K562 (cell line): ENCODE data around the gene FGF1. TPM values are rescaled to one million over a fixed set of nuclear protein-coding genes. Genes with fewer than 3 reads are reported as not detected.

ENCODE experiments used
- ATAC-seq: fragments of 200-7000 bp; cut with Tn5 transposase; 3 replicates; pipeline ENCODE4 v1.9.1; 2020; ENCODE audit warnings: moderate library complexity
- BruUV-seq: library from RNA; stranded (reverse); fragments of 400-500 nt; replicated peaks from 2 replicates; lab custom pipeline; 2021; lab: Mats Ljungman, UMichigan
- CTCF ChIA-PET: fragments of 300-600 bp; formaldehyde crosslinking; extraction: SDS; loops from one replicate; lab custom pipeline; 2021; ENCODE audit warnings: low intra/inter-chr PET ratio; lab: Yijun Ruan, JAX
- POLR2A ChIA-PET: fragments of 300-600, 350-650 bp; sonication (Branson Sonifier 250); formaldehyde crosslinking; extraction: SDS; loops from one replicate; lab custom pipeline; 2021; ENCODE audit warnings: antibody characterized with exemption, inconsistent platforms; lab: Yijun Ruan, JAX
- DNase-seq, 4 experiments: peaks; one replicate each; pipeline versions ENCODE4 v3.0.0 to v3.0.0-alpha.2; 2011 to 2018; ENCODE audit warnings: low spot score in 3 of 4, mixed read lengths in 3 of 4; ENCODE audit errors: extremely low read depth in 1 of 4
- FAIRE-seq: peaks from 2 replicates; lab custom pipeline; 2011; peaks lifted over from hg19 to GRCh38; lab: Jason Lieb, UNC
- H2AFZ ChIP-seq: 2 replicates; pipeline ENCODE4 v1.6.0; 2011; ENCODE audit warnings: low read depth, low read length, control low read depth, inconsistent platforms
- H3K27ac ChIP-seq: fragments of 200-600 bp; 3 replicates; pipeline ENCODE4 v1.8.0; 2011; ENCODE audit warnings: low read depth, mild to moderate bottlenecking, control low read depth, inconsistent platforms, low read length, moderate library complexity, mixed read lengths; ENCODE audit errors: extremely low read depth
- H3K27me3 ChIP-seq, 2 experiments: fragments of 300-600 bp in 1 of 2; 2 replicates in 1 of 2; 3 replicates in 1 of 2; pipeline versions ENCODE4 v1.6.0 to v1.8.0; 2011; ENCODE audit warnings: inconsistent platforms in 2 of 2, low read length in 2 of 2, mild to moderate bottlenecking in 1 of 2, mixed read lengths in 1 of 2, moderate library complexity in 1 of 2; ENCODE audit not compliant: control insufficient read depth in 2 of 2, insufficient read depth in 2 of 2
- H3K36me3 ChIP-seq: fragments of 300-600 bp; 3 replicates; pipeline ENCODE4 v1.8.0; 2011; ENCODE audit warnings: mild to moderate bottlenecking, low read length, inconsistent platforms; ENCODE audit not compliant: control insufficient read depth, insufficient read depth
- H3K4me1 ChIP-seq, 2 experiments: fragments of 200-600 bp in 1 of 2; replicated peaks in 1 of 2; 2 replicates in 1 of 2; 3 replicates in 1 of 2; pipeline versions ENCODE4 v1.5.1 to v1.8.0; 2011; ENCODE audit warnings: inconsistent platforms in 2 of 2, low read length in 2 of 2, mild to moderate bottlenecking in 1 of 2, mixed read lengths in 1 of 2, moderate library complexity in 1 of 2; ENCODE audit not compliant: control insufficient read depth in 2 of 2, insufficient read depth in 2 of 2
- H3K4me2 ChIP-seq: 2 replicates; pipeline ENCODE4 v1.6.1; 2011; ENCODE audit warnings: low read length, control low read depth, inconsistent platforms, mixed read lengths; ENCODE audit not compliant: insufficient read depth
- H3K4me3 ChIP-seq: fragments of 200-600 bp; sonication (generic), shearing (Covaris generic); 2 replicates; pipeline ENCODE4 v1.5.1; 2016; ENCODE audit warnings: control low read depth, inconsistent platforms
- H3K79me2 ChIP-seq: fragments of 200-600 bp; 3 replicates; pipeline ENCODE4 v1.8.0; 2011; ENCODE audit warnings: low read length, inconsistent platforms; ENCODE audit not compliant: control insufficient read depth, insufficient read depth
- H3K9ac ChIP-seq, 2 experiments: 2 replicates each; pipeline versions ENCODE4 v1.6.0 to v1.6.1; 2011; ENCODE audit warnings: low read depth in 2 of 2, low read length in 2 of 2, control low read depth in 1 of 2, inconsistent platforms in 1 of 2, mild to moderate bottlenecking in 1 of 2, mixed read lengths in 1 of 2; ENCODE audit not compliant: insufficient read depth in 1 of 2
- H3K9me1 ChIP-seq: one replicate; pipeline ENCODE4 v1.6.0; 2011; ENCODE audit warnings: inconsistent platforms, mild to moderate bottlenecking, low read length, moderate library complexity; ENCODE audit not compliant: control insufficient read depth, insufficient read depth
- H3K9me3 ChIP-seq: replicated peaks from 2 replicates; pipeline ENCODE4 v1.5.1; 2011; ENCODE audit warnings: low read depth, low read length, inconsistent platforms; ENCODE audit not compliant: control insufficient read depth, insufficient read depth
- H4K20me1 ChIP-seq: replicated peaks from 2 replicates; pipeline ENCODE4 v1.6.1; 2011; ENCODE audit warnings: low read length, inconsistent platforms, mixed read lengths; ENCODE audit not compliant: control insufficient read depth, insufficient read depth
- CBX2 ChIP-seq: fragments of 200-600 bp; sonication (generic); IDR thresholded peaks from one replicate; pipeline ENCODE4 v1.6.1; 2012; ENCODE audit warnings: mild to moderate bottlenecking, low read length, inconsistent platforms; ENCODE audit not compliant: insufficient read depth, poor library complexity, severe bottlenecking
- JUN ChIP-seq, 2 experiments: sonication (generic) in 1 of 2; formaldehyde crosslinking in 1 of 2; IDR thresholded peaks; 2 replicates each; pipeline versions ENCODE4 v1.6.1 to v1.8.0; 2012 to 2022; ENCODE audit warnings: borderline replicate concordance in 2 of 2, mild to moderate bottlenecking in 2 of 2, improper control_type of control experiment in 1 of 2, low read depth in 1 of 2, low read length in 1 of 2, missing genetic modification reagents in 1 of 2
- KLF16 ChIP-seq: IDR thresholded peaks from 2 replicates; pipeline ENCODE4 v1.6.1; 2016; ENCODE audit warnings: antibody characterized with exemption
- MAFG ChIP-seq: fragments of 450-650 bp; conservative IDR thresholded peaks from 2 replicates; pipeline ENCODE4 v1.6.1; 2016; ENCODE audit warnings: missing genetic modification characterization, missing compliant biosample characterization
- MEF2D ChIP-seq: conservative IDR thresholded peaks from 2 replicates; pipeline ENCODE4 v1.6.1; 2016; ENCODE audit warnings: low read depth, missing genetic modification characterization, missing compliant biosample characterization
- PHTF2 ChIP-seq: fragments of 250-450 bp; sonication (Bioruptor Pico); IDR thresholded peaks from 2 replicates; pipeline ENCODE4 v1.5.0; 2021; ENCODE audit warnings: mild to moderate bottlenecking
- RFX5 ChIP-seq: IDR thresholded peaks from 2 replicates; pipeline ENCODE4 v1.6.1; 2011; ENCODE audit warnings: low read depth, mild to moderate bottlenecking, improper control_type of control experiment, low read length
- SMC3 ChIP-seq: conservative IDR thresholded peaks from 2 replicates; pipeline ENCODE4 v1.6.1; 2011; ENCODE audit warnings: low read depth, low read length, improper control_type of control experiment; ENCODE audit not compliant: insufficient read depth
- STAT5A ChIP-seq: IDR thresholded peaks from 2 replicates; pipeline ENCODE4 v1.6.1; 2012; ENCODE audit warnings: low read length, inconsistent platforms, borderline replicate concordance
- ZBTB26 ChIP-seq: fragments of 450-650 bp; formaldehyde crosslinking; IDR thresholded peaks from 2 replicates; pipeline ENCODE4 v1.4.0; 2022; ENCODE audit warnings: missing genetic modification characterization
- ZFPM2 ChIP-seq: fragments of 250-450 bp; sonication (Bioruptor Pico); IDR thresholded peaks from 2 replicates; pipeline ENCODE4 v1.5.1; 2022; ENCODE audit warnings: mild to moderate bottlenecking
- ZNF785 ChIP-seq: fragments of 250-450 bp; sonication (Bioruptor Pico); IDR thresholded peaks from 2 replicates; pipeline ENCODE4 v1.4.0; 2020; ENCODE audit warnings: mild to moderate bottlenecking
- WGBS: fragments of 100-300 bp; shearing (Covaris generic); methylation state at CpG from one replicate; pipeline ENCODE4 v1.1.6; 2016; ENCODE audit warnings: low coverage, mixed read lengths; ENCODE audit not compliant: insufficient coverage; ENCODE audit errors: missing lambda C conversion rate; 5-methylcytosine and 5-hydroxymethylcytosine counted together
- in situ Hi-C: fragments of 300-500 bp; cut with MboI; formaldehyde crosslinking; loops from 4 replicates; pipeline ENCODE4 v1.15.0; 2018; ENCODE audit warnings: inconsistent platforms, mixed read lengths
- intact Hi-C: fragments of 100-400 bp; cut with micrococcal nuclease; formaldehyde crosslinking; loops from 2 replicates; pipeline ENCODE4 v1.14.2; 2022
- polyA plus RNA-seq, 8 experiments: library from polyadenylated mRNA; depleted of rRNA in 4 of 8; stranded (reverse) in 5 of 8; unstranded in 3 of 8; fragments of >200 nt; fragmentation: Nextera tagmentation in 2 of 8; fragmentation: Illumina TruSeq in 1 of 8; extraction: Ambion mirVana in 2 of 8; extraction: Trizol in 1 of 8; gene quantifications; 2 replicates each; pipeline versions ENCODE4 v1.2.1 to v1.2.3, GENCODE V29; 2011 to 2014; ENCODE audit warnings: inconsistent platforms in 1 of 8, missing spikeins in 1 of 8
- total RNA-seq, 7 experiments: library from RNA; depleted of rRNA in 6 of 7; stranded (reverse); fragments of >200 nt in 6 of 7; fragmentation: Illumina TruSeq in 2 of 7; extraction: Trizol in 2 of 7; gene quantifications; 2 replicates each; pipeline versions ENCODE4 v1.2.1 to v1.2.3, GENCODE V29; 2011 to 2021; ENCODE audit warnings: low replicate concordance in 1 of 7
- TF ChIP-seq, protein P1 (sequence below), 2 experiments: fragments of 450-650 bp; formaldehyde crosslinking in 1 of 2; IDR thresholded peaks; 2 replicates each; pipeline versions ENCODE4 v1.4.0 to v1.6.1; 2014 to 2020; ENCODE audit warnings: mild to moderate bottlenecking in 2 of 2, borderline replicate concordance in 1 of 2, low read depth in 1 of 2

The FGF1 gene
- total and polyA plus RNA-seq, 9 of the 15 experiments (the other 6 are each of a cell fraction or from before 2014, with no cell fraction given), result not detected

DNA sequence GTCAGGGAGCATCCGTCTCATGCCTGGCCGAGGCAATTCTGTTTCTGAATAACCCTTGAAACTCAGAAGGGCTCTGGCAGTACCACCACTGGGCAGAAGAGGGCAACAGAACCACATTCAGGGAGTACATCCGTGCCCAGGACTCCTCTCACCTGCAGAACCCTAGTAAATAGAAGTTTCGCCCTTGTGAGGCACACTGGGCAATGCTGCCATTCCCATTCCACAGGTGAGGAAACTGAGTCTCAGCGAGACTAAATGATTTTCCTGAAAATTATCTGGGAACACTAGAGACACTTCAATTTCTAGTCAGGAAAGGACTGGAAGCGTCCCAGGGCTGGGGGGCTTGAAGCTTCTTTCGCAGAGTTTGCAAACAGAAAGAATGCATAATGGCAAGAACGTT, 74.7 kb downstream of the FGF1 start:
- in situ Hi-C loops, result no loop called here
- ChIA-PET POLR2A (interaction anchor here (1.0 kb wide), 1 partner anchor 91 kb away, joined by 3 read pairs; no protein-coding TSS in a partner anchor), CTCF (interaction anchor here (0.9 to 1.2 kb wide), 2 partner anchors 88 to 102 kb away, joined by 3 to 4 read pairs; no protein-coding TSS in a partner anchor)
- H3K27me3 ChIP-seq, result peaks cover 17 to 50% of the 10 kb centered on the region in 2 experiments; a peak in 4 of 5 replicates
- H3K4me3 ChIP-seq, result no peak overlapping the region
- FAIRE-seq, result peak; percentile 84
- H3K4me2 ChIP-seq, result no peak overlapping the region
- H3K27ac ChIP-seq, result no peak overlapping the region
- H4K20me1 ChIP-seq, result no peaks in the 10 kb centered on the region
- no peaks in the 10 kb centered on the region for H3K79me2 ChIP-seq
- H3K9me1 ChIP-seq, result no peaks in the 10 kb centered on the region
- H3K9ac ChIP-seq, result no peak overlapping the region
- DNase-seq, result peak; percentile 56 to 60 (median 56)
- ATAC-seq, result peak; percentile 95
- intact Hi-C loops, result loop anchor here (1.0 kb wide), 1 partner anchor 88 kb away; no protein-coding TSS in a partner anchor
- BruUV-seq, result no TSS peak
- no peak overlapping the region for H2AFZ ChIP-seq
- no peaks in the 10 kb centered on the region for H3K36me3 ChIP-seq
- no peaks in the 10 kb centered on the region for H3K9me3 ChIP-seq
- WGBS, result 4% methylated on average over 7 of the region's 8 CpGs
- H3K4me1 ChIP-seq, result no peaks in the 10 kb centered on the region
- TF ChIP-seq MAFG, result no peak
- TF ChIP-seq CBX2, result no peak
- TF ChIP-seq KLF16, result 0 out of 2 replicates have a peak, but pooled peaks have one; percentile 19
- no peak for TF ChIP-seq JUN (IDR thresholded peaks at IDR 0.05; ENCODE audit: borderline replicate concordance, low read depth, low read length)
- TF ChIP-seq JUN (CRISPR knock-in tag; IDR thresholded peaks at IDR 0.05; ENCODE audit: borderline replicate concordance), result no peak
- TF ChIP-seq STAT5A, result no peak
- no peak for TF ChIP-seq PHTF2
- TF ChIP-seq, protein P1, sequence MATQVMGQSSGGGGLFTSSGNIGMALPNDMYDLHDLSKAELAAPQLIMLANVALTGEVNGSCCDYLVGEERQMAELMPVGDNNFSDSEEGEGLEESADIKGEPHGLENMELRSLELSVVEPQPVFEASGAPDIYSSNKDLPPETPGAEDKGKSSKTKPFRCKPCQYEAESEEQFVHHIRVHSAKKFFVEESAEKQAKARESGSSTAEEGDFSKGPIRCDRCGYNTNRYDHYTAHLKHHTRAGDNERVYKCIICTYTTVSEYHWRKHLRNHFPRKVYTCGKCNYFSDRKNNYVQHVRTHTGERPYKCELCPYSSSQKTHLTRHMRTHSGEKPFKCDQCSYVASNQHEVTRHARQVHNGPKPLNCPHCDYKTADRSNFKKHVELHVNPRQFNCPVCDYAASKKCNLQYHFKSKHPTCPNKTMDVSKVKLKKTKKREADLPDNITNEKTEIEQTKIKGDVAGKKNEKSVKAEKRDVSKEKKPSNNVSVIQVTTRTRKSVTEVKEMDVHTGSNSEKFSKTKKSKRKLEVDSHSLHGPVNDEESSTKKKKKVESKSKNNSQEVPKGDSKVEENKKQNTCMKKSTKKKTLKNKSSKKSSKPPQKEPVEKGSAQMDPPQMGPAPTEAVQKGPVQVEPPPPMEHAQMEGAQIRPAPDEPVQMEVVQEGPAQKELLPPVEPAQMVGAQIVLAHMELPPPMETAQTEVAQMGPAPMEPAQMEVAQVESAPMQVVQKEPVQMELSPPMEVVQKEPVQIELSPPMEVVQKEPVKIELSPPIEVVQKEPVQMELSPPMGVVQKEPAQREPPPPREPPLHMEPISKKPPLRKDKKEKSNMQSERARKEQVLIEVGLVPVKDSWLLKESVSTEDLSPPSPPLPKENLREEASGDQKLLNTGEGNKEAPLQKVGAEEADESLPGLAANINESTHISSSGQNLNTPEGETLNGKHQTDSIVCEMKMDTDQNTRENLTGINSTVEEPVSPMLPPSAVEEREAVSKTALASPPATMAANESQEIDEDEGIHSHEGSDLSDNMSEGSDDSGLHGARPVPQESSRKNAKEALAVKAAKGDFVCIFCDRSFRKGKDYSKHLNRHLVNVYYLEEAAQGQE (IDR thresholded peaks at IDR 0.05; ENCODE audit: borderline replicate concordance), result peak; percentile 29; the same call in 1 of the 2 replicates
- TF ChIP-seq, protein P1 (CRISPR knock-in tag; IDR thresholded peaks at IDR 0.05; ENCODE audit: low read depth), result no peak
- no peak for TF ChIP-seq ZNF785 (CRISPR knock-in tag)
- TF ChIP-seq ZFPM2 (CRISPR knock-in tag), result no peak
- TF ChIP-seq ZBTB26 (CRISPR knock-in tag), result no peak
- TF ChIP-seq SMC3, result peak; percentile 56
- no peak for TF ChIP-seq MEF2D
- no peak for TF ChIP-seq RFX5
